DMS114 treated with DMSO at 0.1 percent for 48 hours (cell line): ENCODE results near the gene CORO1A.
"Not testable (repeated sequence)": the region's sequence is repeated elsewhere in the genome, so short reads cannot be mapped to it uniquely, and the experiment has no call there.

Experiments used
- DNase-seq: peaks from one replicate; lab custom pipeline; 2025; ENCODE audit not compliant: unreplicated experiment; lab: John Stamatoyannopoulos, UW

Gene CORO1A

GRCh38 chr16:30199608-30200343 is 16.4 kb downstream of the CORO1A start:
- DNase-seq, result not testable (repeated sequence)

GRCh38 chr16:30205541-30206236 is 22.3 kb downstream of the CORO1A start:
- DNase-seq, result not testable (repeated sequence)

GRCh38 chr16:30206252-30206651 is 22.9 kb downstream of the CORO1A start:
- not testable (repeated sequence) for DNase-seq

- not testable (repeated sequence) for DNase-seq
Measured at GRCh38 chr16:30207063-30207704, 23.8 kb downstream of the CORO1A start.

GRCh38 chr16:30209032-30209431 is 25.6 kb downstream of the CORO1A start:
- DNase-seq, result not testable (repeated sequence)

GRCh38 chr16:30211414-30211813 is 28.0 kb downstream of the CORO1A start:
- DNase-seq, result not testable (repeated sequence)

- DNase-seq, result not testable (repeated sequence)
Measured at GRCh38 chr16:30217082-30217481, 33.7 kb downstream of the CORO1A start.
